GM23248 (cell line): ENCODE results near the gene PDIA5.

Experiments
- EZH2 ChIP-seq: fragments of 200-600 bp; sonication (generic); IDR thresholded peaks from 2 replicates; pipeline ENCODE4 v1.6.1; 2018; ENCODE audit warnings: antibody characterized with exemption, mild to moderate bottlenecking; ENCODE audit not compliant: insufficient read depth, poor library complexity, severe bottlenecking
- EZH2phosphoT487 ChIP-seq: fragments of 200-600 bp; sonication (generic); IDR thresholded peaks from 2 replicates; pipeline ENCODE4 v1.6.1; 2018; ENCODE audit warnings: antibody characterized with exemption, moderate library complexity, mild to moderate bottlenecking, low read depth; ENCODE audit not compliant: insufficient read depth

DNA sequence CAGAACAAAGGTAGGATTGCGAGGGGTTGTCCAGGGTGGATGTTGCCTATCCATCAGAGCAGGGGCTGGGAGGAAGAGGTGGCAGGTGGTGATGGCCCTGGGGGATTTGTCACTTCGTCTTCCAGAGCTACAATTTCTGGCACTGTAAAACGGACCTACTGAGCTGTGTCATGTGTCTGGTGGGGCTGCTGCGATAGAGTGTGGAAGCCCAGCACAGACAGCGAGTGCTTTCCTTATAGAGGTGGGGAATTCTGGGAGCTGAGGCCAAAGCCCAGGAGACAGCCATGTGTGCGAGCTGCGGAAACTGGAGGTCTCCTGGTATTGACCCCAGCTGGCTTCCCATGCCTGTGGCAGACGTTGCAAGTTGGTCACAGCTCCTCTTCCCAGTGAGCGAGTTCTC, 73.7 kb downstream of the PDIA5 start:
- no peak for TF ChIP-seq EZH2phosphoT487
- TF ChIP-seq EZH2, result no peak
